MCF 10A (cell line): ENCODE data around the gene SIAH3. TPM values are rescaled to one million over a fixed set of nuclear protein-coding genes. Genes with fewer than 3 reads are reported as not detected.

ENCODE experiments used
- BruUV-seq: library from RNA; stranded (reverse); fragments of 400-500 nt; replicated peaks from 2 replicates; lab custom pipeline; 2021; lab: Mats Ljungman, UMichigan
- CTCF ChIA-PET: fragments of 300-600 bp; sonication (Branson Sonifier 250); formaldehyde crosslinking; extraction: SDS; loops from one replicate; lab custom pipeline; 2021; ENCODE audit warnings: antibody characterized with exemption, inconsistent platforms; lab: Yijun Ruan, JAX
- POLR2A ChIA-PET: fragments of 300-600, 350-650 bp; sonication (Branson Sonifier 250); formaldehyde crosslinking; extraction: SDS; loops from one replicate; lab custom pipeline; 2020; ENCODE audit warnings: antibody characterized with exemption, inconsistent platforms; lab: Yijun Ruan, JAX
- DNase-seq: peaks from one replicate; pipeline ENCODE4 v3.0.0-alpha.2; 2018; ENCODE audit not compliant: unreplicated experiment
- H3K27ac Mint-ChIP-seq: one replicate; pipeline ENCODE4 v1.8.0; 2022; ENCODE audit warnings: mild to moderate bottlenecking, low read depth, mixed read lengths; ENCODE audit not compliant: unreplicated experiment
- H3K27me3 Mint-ChIP-seq: one replicate; pipeline ENCODE4 v1.8.0; 2022; ENCODE audit warnings: mixed read lengths; ENCODE audit not compliant: insufficient read depth, unreplicated experiment
- H3K36me3 Mint-ChIP-seq: one replicate; pipeline ENCODE4 v1.8.0; 2022; ENCODE audit warnings: mild to moderate bottlenecking, moderate library complexity, mixed read lengths; ENCODE audit not compliant: insufficient read depth, unreplicated experiment
- H3K4me1 Mint-ChIP-seq: one replicate; pipeline ENCODE4 v1.8.0; 2022; ENCODE audit warnings: mixed read lengths; ENCODE audit not compliant: insufficient read depth, unreplicated experiment
- H3K4me3 Mint-ChIP-seq: one replicate; pipeline ENCODE4 v1.8.0; 2022; ENCODE audit warnings: mild to moderate bottlenecking, moderate library complexity, mixed read lengths; ENCODE audit not compliant: unreplicated experiment
- H3K9me3 Mint-ChIP-seq: one replicate; pipeline ENCODE4 v1.8.0; 2022; ENCODE audit warnings: mixed read lengths; ENCODE audit not compliant: unreplicated experiment
- intact Hi-C: fragments of 100-400 bp; cut with micrococcal nuclease; formaldehyde crosslinking; loops from 2 replicates; pipeline ENCODE4 v1.14.1; 2022
- total RNA-seq: library from RNA; stranded (reverse); gene quantifications from 2 replicates; pipeline ENCODE4 v1.2.3, GENCODE V29; 2022
- TF ChIP-seq, protein P1 (sequence below): fragments of 200-600 bp; IDR thresholded peaks from one replicate; pipeline ENCODE4 v1.8.0; 2022; ENCODE audit warnings: antibody characterized with exemption, mild to moderate bottlenecking; ENCODE audit not compliant: unreplicated experiment

Gene SIAH3
- total RNA-seq, 1 experiment from 2014 or later = not detected

DNA sequence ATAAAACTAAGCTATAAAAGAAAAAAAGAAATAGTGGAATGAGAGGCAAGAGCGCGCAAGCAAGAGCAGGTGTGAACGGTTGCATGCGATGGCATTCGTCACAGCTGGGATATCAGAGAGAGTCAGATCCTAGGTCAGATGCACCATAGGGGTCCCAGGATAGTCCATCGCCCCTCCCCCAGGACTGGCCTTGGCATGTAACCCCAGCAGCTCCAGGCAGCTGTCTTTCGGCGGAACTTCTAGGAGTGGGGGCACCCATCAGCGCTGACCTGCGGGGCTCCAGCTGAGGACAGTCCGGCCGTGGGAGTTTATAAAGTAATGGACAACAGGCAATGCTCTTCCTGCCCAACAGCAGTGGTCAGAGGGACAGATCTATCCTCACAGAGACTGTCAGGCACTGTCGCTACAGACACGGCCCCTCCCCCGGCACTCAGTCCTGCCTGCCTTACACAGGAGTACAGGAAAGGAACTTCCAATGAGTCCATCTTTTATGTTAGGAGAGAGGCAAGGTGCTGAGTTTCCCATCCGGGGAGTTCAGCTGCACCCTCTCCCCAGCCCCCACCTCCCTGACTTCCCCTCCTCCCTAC, 1.4 kb downstream of the SIAH3 start:
- no peak overlapping the region for H3K27ac Mint-ChIP-seq
- DNase-seq = no peak
- no peaks in the 10 kb centered on the region for H3K4me1 Mint-ChIP-seq
- CTCF ChIA-PET = no interaction called here
- peaks cover 7% of the 10 kb centered on the region for H3K9me3 Mint-ChIP-seq
- POLR2A ChIA-PET = interaction anchor here (0.5 to 1.2 kb wide), 3 partner anchors 15 to 202 kb away, joined by 4 read pairs; no protein-coding TSS in a partner anchor
- H3K27me3 Mint-ChIP-seq = peaks cover 92% of the 10 kb centered on the region
- BruUV-seq = no TSS peak
- TF ChIP-seq, protein P1, sequence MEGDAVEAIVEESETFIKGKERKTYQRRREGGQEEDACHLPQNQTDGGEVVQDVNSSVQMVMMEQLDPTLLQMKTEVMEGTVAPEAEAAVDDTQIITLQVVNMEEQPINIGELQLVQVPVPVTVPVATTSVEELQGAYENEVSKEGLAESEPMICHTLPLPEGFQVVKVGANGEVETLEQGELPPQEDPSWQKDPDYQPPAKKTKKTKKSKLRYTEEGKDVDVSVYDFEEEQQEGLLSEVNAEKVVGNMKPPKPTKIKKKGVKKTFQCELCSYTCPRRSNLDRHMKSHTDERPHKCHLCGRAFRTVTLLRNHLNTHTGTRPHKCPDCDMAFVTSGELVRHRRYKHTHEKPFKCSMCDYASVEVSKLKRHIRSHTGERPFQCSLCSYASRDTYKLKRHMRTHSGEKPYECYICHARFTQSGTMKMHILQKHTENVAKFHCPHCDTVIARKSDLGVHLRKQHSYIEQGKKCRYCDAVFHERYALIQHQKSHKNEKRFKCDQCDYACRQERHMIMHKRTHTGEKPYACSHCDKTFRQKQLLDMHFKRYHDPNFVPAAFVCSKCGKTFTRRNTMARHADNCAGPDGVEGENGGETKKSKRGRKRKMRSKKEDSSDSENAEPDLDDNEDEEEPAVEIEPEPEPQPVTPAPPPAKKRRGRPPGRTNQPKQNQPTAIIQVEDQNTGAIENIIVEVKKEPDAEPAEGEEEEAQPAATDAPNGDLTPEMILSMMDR = no peak
- H3K4me3 Mint-ChIP-seq = no peak overlapping the region
- intact Hi-C loops = no loop called here
- no peaks in the 10 kb centered on the region for H3K36me3 Mint-ChIP-seq

DNA sequence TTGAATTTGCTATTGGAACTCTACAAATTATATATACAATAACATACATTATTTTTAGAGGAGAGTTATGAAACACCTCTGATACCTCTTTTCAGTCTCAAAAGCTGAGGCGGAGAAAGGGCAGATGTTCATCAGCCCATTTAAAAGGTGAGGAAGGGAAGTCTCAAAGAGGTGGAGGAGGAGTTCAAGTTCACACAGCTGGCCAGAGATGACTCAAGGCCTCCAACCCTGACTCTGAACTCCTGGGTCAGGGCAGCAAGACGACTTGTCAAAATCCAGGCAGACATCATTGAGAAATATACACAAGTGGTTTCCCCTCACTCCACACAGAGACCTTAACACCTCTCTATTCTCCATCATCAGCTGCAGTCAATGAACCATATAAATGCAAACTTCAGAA, 2.1 kb downstream of the SIAH3 start:
- POLR2A ChIA-PET = interaction anchor here (1.0 to 1.4 kb wide), 2 partner anchors 9 to 24 kb away, joined by 4 to 6 read pairs; no protein-coding TSS in a partner anchor

DNA sequence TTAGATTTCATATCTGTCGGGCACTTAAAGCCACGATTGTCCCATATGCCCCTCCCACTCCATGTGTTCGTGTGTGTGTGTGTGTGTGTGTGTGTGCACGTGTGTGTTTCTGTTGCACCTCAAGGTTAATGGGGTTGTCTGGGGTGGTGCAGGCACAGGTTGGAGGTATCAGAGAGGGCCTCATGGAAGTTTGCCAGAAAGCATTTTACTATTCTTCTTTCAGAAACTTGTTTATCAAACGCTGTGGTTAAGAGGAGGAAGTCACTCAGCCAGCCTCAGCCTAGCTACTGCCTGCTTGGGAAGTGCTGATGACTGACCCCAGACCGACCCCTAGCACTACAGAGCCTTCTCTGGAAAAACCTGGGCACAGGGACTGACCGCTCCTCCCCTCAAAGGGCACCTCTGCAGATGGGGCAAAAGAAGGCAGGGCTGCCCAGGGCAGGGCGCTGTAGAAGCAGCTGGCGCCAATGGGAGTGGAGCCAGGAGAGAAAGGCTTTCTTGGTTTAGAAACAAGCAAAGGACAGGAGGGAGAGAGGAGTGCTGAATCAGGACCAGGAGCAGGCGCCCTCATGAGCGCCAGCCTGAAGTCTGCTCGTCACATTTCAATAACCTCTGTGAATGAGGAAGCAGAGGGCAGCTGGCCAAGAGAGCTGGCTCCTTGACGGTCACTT, 3.9 kb downstream of the SIAH3 start:
- no peak overlapping the region for H3K4me3 Mint-ChIP-seq
- no peaks in the 10 kb centered on the region for H3K9me3 Mint-ChIP-seq
- intact Hi-C loops = no loop called here
- CTCF ChIA-PET = interaction anchor here (0.7 to 2.0 kb wide), 4 partner anchors 14 to 80 kb away, joined by 3 to 9 read pairs (median 6); no protein-coding TSS in a partner anchor
- POLR2A ChIA-PET = interaction anchor here (0.6 to 1.4 kb wide), 2 partner anchors 23 to 87 kb away, joined by 3 to 4 read pairs; no protein-coding TSS in a partner anchor
- H3K36me3 Mint-ChIP-seq = no peaks in the 10 kb centered on the region
- no peak overlapping the region for H3K27ac Mint-ChIP-seq
- H3K4me1 Mint-ChIP-seq = no peaks in the 10 kb centered on the region
- BruUV-seq = no TSS peak
- peaks cover 90% of the 10 kb centered on the region for H3K27me3 Mint-ChIP-seq
- no peak for DNase-seq
- TF ChIP-seq, protein P1 = no peak

More for the DNA sequence above, 2.1 kb downstream of the SIAH3 start:
- TF ChIP-seq, protein P1 = no peak
- peaks cover 6% of the 10 kb centered on the region for H3K9me3 Mint-ChIP-seq
- no TSS peak for BruUV-seq
- H3K36me3 Mint-ChIP-seq = no peaks in the 10 kb centered on the region
- no peak for DNase-seq
- no peak overlapping the region for H3K4me3 Mint-ChIP-seq
- intact Hi-C loops = no loop called here
- CTCF ChIA-PET = interaction anchor here (1.9 kb wide), 1 partner anchor 42 kb away, joined by 9 read pairs; no protein-coding TSS in a partner anchor
- no peak overlapping the region for H3K27ac Mint-ChIP-seq
- no peaks in the 10 kb centered on the region for H3K4me1 Mint-ChIP-seq
- H3K27me3 Mint-ChIP-seq = peaks cover 94% of the 10 kb centered on the region

- CTCF ChIA-PET = interaction anchor here (0.6 to 1.7 kb wide), 2 partner anchors 13 to 222 kb away, joined by 3 read pairs; no protein-coding TSS in a partner anchor
- intact Hi-C loops = no loop called here
- Mint-ChIP-seq H3K9me3 (no peaks in the 10 kb centered on the region), H3K4me3 (no peak overlapping the region), H3K36me3 (no peaks in the 10 kb centered on the region), H3K4me1 (no peaks in the 10 kb centered on the region), H3K27me3 (peaks cover 80% of the 10 kb centered on the region), H3K27ac (no peak overlapping the region)
- DNase-seq = no peak
- POLR2A ChIA-PET = no interaction called here
- BruUV-seq = no TSS peak
- TF ChIP-seq, protein P1 = no peak
These were observed 4.9 kb downstream of the SIAH3 start for GRCh38 chr13:45846681-45847080.
